ENCODE data around the gene RPS6KB2. TPM values are rescaled to one million over a fixed set of nuclear protein-coding genes. Genes with fewer than 3 reads are reported as not detected.

Gene RPS6KB2
- total RNA-seq = 66.0 TPM
- polyA plus RNA-seq = 10 to 100 TPM; 44.4 to 61.5 (median 50.3) TPM

DNA sequence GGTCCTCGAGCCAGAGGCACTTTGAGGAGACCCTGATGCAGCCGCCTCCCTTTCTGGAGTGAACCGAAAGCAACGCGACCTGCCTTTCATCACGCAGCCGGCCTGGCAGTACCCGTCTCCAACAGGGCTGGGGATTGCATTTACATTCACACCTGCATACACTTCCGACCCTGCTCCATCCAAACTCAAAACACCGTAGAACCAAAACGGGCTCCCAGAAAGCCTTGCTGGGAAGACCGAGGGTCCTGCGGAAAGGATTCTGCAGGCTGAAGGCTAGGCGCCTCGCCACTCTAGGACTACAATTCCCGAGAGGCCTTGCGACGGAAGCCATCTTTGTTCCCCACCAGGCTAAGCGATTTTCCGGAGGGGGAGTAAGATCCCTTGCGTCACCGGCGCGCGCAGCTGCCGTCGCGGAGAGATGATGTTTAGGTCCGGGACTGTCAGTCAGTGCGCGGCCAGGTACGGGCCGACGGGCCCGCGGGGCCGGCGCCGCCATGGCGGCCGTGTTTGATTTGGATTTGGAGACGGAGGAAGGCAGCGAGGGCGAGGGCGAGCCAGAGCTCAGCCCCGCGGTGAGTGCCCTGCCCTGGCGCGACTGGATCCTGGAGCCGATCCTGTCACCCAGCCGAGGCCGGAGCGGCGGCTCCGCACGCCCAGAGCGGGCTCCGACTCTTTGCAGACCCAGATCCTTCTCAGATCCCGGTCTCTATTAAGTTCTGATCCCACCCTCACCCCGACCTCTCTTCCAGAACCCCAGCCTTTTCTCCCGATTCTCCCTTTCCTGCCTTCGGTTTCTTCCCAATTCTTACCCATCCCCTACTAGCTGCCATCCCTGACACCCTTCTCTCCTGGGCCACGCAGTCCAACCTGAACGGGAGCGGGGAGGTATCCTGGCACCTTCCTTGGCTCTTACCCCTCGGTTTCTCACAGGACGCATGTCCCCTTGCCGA lies at the start of gene RPS6KB2:
Gene RPS6KB2, plus strand, starts transcription at position 443 of the 950 bp plus-strand sequence. Its CDS starts 52 bp downstream, at position 495.
- ATAC-seq (ENCODE audit: low read depth in 2 of 2) = peak; percentile 87 to 89
- Mint-ChIP-seq H3K9me3 (no peaks in the 10 kb centered on the region), H3K36me3 (peaks cover 5% of the 10 kb centered on the region), H3K27me3 (peaks cover 6% of the 10 kb centered on the region), H3K4me1 (peaks cover 5 to 75% (median 24%) of the 10 kb centered on the region in 4 donors), H3K27ac (peak within 1 kb of the TSS; percentile 95 to 97 (median 97)), H3K4me3 (peak within 1 kb of the TSS; percentile 95 to 99 (median 98))
- no peaks in the 10 kb centered on the region for H3K9me3 ChIP-seq (ENCODE audit: control insufficient read depth in 2 of 2, low read length in 2 of 2)
- H3K27ac ChIP-seq (ENCODE audit: insufficient read depth, low read length, poor library complexity, severe bottlenecking) = peak within 1 kb of the TSS; percentile 89
- peaks cover 14% of the 10 kb centered on the region for H3K36me3 ChIP-seq (ENCODE audit: control insufficient read depth, insufficient read depth, low read length)
- no peaks in the 10 kb centered on the region for H3K27me3 ChIP-seq (ENCODE audit: control insufficient read depth, insufficient read depth, low read length)
- peak within 1 kb of the TSS; percentile 97 for H3K4me3 ChIP-seq (ENCODE audit: low read depth, low read length)
- peak; percentile 98 to 99 (median 99) for DNase-seq
- H3K4me1 ChIP-seq (ENCODE audit: control insufficient read depth, insufficient read depth, low read length, poor library complexity, severe bottlenecking) = peaks cover 41% of the 10 kb centered on the region

DNA sequence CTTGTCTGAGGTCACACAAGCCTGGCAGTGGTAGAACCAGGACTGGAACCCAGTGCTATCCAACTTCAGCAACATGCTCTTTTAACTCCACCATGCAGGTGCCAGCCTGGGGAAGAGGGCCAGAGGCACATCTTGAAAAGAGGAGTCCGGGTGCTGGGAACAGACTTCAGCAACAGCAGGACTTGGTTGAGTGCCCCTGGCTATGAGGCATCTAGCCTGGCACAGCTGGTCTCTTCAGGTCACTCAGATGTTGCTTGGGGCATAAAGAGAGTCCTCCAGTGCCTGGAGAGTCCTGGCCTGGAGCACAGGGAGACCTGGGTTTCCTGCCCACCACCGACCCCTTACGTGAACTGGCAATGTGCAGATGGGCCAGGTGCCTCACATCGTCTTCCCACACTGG lies 49.8 kb upstream of the RPS6KB2 start:
- Histone ChIP-seq H3K27me3 (ENCODE audit: control insufficient read depth, insufficient read depth, low read length) (no peaks in the 10 kb centered on the region), H3K27ac (ENCODE audit: insufficient read depth, low read length, poor library complexity, severe bottlenecking) (no peak overlapping the region), H3K4me1 (ENCODE audit: control insufficient read depth, insufficient read depth, low read length, poor library complexity, severe bottlenecking) (peaks cover 18% of the 10 kb centered on the region), H3K4me3 (ENCODE audit: low read depth, low read length) (no peak overlapping the region), H3K36me3 (ENCODE audit: control insufficient read depth, insufficient read depth, low read length) (no peaks in the 10 kb centered on the region), H3K9me3 (ENCODE audit: control insufficient read depth in 2 of 2, low read length in 2 of 2) (no peaks in the 10 kb centered on the region)
- Mint-ChIP-seq H3K27ac (no peak overlapping the region), H3K36me3 (no peaks in the 10 kb centered on the region), H3K27me3 (peaks cover 35% of the 10 kb centered on the region), H3K4me3 (no peak overlapping the region), H3K4me1 (peaks cover 0 to 22% (median 12%) of the 10 kb centered on the region in 4 donors), H3K9me3 (peaks cover 0 to 2% (median 0%) of the 10 kb centered on the region in 7 donors)
- ATAC-seq (ENCODE audit: low read depth in 2 of 2) (no peak), DNase-seq (no peak)

- Mint-ChIP-seq H3K27me3 (peaks cover 30% of the 10 kb centered on the region), H3K4me1 (peaks cover 0 to 17% (median 6%) of the 10 kb centered on the region in 4 donors), H3K9me3 (peaks cover 0 to 2% (median 0%) of the 10 kb centered on the region in 7 donors), H3K36me3 (no peaks in the 10 kb centered on the region), H3K27ac (peak overlapping the region in 1 of 3 donors; percentile 38), H3K4me3 (no peak overlapping the region)
- no peaks in the 10 kb centered on the region for H3K36me3 ChIP-seq (ENCODE audit: control insufficient read depth, insufficient read depth, low read length)
- no peak overlapping the region for H3K4me3 ChIP-seq (ENCODE audit: low read depth, low read length)
- ATAC-seq (ENCODE audit: low read depth in 2 of 2) (no peak), DNase-seq (no peak)
- peaks cover 10% of the 10 kb centered on the region for H3K4me1 ChIP-seq (ENCODE audit: control insufficient read depth, insufficient read depth, low read length, poor library complexity, severe bottlenecking)
- H3K9me3 ChIP-seq (ENCODE audit: control insufficient read depth in 2 of 2, low read length in 2 of 2) = no peaks in the 10 kb centered on the region
- no peak overlapping the region for H3K27ac ChIP-seq (ENCODE audit: insufficient read depth, low read length, poor library complexity, severe bottlenecking)
- H3K27me3 ChIP-seq (ENCODE audit: control insufficient read depth, insufficient read depth, low read length) = no peaks in the 10 kb centered on the region
These were observed 48.9 kb upstream of the RPS6KB2 start for GRCh38 chr11:67379061-67380058.

GRCh38 chr11:67381244-67381972 lies 46.9 kb upstream of the RPS6KB2 start:
- H3K27me3 ChIP-seq (ENCODE audit: control insufficient read depth, insufficient read depth, low read length) = no peaks in the 10 kb centered on the region
- no peaks in the 10 kb centered on the region for H3K4me1 ChIP-seq (ENCODE audit: control insufficient read depth, insufficient read depth, low read length, poor library complexity, severe bottlenecking)
- no peak overlapping the region for H3K27ac ChIP-seq (ENCODE audit: insufficient read depth, low read length, poor library complexity, severe bottlenecking)
- no peak overlapping the region for H3K4me3 Mint-ChIP-seq
- no peaks in the 10 kb centered on the region for H3K36me3 Mint-ChIP-seq
- no peaks in the 10 kb centered on the region for H3K36me3 ChIP-seq (ENCODE audit: control insufficient read depth, insufficient read depth, low read length)
- H3K4me3 ChIP-seq (ENCODE audit: low read depth, low read length) = no peak overlapping the region
- no peak for ATAC-seq (ENCODE audit: low read depth in 2 of 2)
- peaks cover 27% of the 10 kb centered on the region for H3K27me3 Mint-ChIP-seq
- H3K9me3 Mint-ChIP-seq = no peaks in the 10 kb centered on the region
- H3K4me1 Mint-ChIP-seq = peaks cover 0 to 9% (median 4%) of the 10 kb centered on the region in 4 donors
- H3K27ac Mint-ChIP-seq = peak overlapping the region in 1 of 3 donors; percentile 17
- no peak for DNase-seq
- no peaks in the 10 kb centered on the region for H3K9me3 ChIP-seq (ENCODE audit: control insufficient read depth in 2 of 2, low read length in 2 of 2)

DNA sequence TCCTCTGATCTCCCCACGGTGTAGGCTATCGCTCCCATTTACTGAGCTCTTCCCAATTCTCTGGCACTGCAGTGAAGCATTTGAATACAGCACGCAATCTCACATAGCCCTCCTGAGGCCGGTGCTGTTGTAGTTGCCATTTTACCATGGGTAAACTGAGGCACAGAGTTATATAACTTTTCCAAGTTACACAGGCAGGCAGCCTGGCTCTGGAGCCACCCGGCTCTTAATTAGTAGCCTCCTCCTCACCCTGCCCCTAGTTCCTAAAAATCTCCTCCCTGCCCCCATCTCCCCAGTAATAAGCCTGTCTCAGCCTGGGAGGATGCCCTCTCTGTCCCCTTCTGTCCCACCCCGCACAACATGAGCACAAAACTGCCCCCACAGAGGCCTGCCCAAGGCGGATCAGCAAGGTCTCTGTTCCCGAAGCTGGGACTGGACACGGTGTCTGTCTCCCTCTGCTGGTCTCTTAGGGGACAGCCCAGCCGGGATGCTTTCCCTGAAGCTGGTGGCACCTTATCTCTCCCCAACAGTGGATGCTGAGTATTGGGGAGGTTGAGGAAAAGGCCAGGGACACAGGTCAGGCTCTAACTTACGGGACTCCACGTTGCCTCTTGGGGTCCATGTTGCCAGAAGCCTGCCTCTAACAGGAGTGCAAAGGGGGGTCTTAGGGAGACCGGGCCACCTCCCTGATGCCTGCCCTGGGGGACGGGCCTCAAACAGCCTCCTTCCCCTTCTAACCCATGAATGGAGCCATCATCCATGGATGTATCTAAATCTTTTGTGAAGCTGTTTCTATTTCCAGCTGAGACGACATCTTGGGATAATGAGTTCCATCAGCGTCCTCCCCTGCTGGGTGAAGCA lies 45.8 kb upstream of the RPS6KB2 start:
- Mint-ChIP-seq H3K27me3 (peaks cover 23% of the 10 kb centered on the region), H3K4me3 (peak overlapping the region in 1 of 4 donors; percentile 23), H3K9me3 (no peaks in the 10 kb centered on the region), H3K36me3 (no peaks in the 10 kb centered on the region), H3K27ac (peak overlapping the region; percentile 34 to 66 (median 59)), H3K4me1 (peaks cover 0 to 10% (median 4%) of the 10 kb centered on the region in 4 donors)
- no peak overlapping the region for H3K4me3 ChIP-seq (ENCODE audit: low read depth, low read length)
- no peaks in the 10 kb centered on the region for H3K27me3 ChIP-seq (ENCODE audit: control insufficient read depth, insufficient read depth, low read length)
- ATAC-seq (ENCODE audit: low read depth in 2 of 2) = peak; percentile 82 to 90
- no peak overlapping the region for H3K27ac ChIP-seq (ENCODE audit: insufficient read depth, low read length, poor library complexity, severe bottlenecking)
- H3K36me3 ChIP-seq (ENCODE audit: control insufficient read depth, insufficient read depth, low read length) = no peaks in the 10 kb centered on the region
- no peaks in the 10 kb centered on the region for H3K9me3 ChIP-seq (ENCODE audit: control insufficient read depth in 2 of 2, low read length in 2 of 2)
- peak; percentile 74 to 83 (median 83) for DNase-seq
- H3K4me1 ChIP-seq (ENCODE audit: control insufficient read depth, insufficient read depth, low read length, poor library complexity, severe bottlenecking) = no peaks in the 10 kb centered on the region

DNA sequence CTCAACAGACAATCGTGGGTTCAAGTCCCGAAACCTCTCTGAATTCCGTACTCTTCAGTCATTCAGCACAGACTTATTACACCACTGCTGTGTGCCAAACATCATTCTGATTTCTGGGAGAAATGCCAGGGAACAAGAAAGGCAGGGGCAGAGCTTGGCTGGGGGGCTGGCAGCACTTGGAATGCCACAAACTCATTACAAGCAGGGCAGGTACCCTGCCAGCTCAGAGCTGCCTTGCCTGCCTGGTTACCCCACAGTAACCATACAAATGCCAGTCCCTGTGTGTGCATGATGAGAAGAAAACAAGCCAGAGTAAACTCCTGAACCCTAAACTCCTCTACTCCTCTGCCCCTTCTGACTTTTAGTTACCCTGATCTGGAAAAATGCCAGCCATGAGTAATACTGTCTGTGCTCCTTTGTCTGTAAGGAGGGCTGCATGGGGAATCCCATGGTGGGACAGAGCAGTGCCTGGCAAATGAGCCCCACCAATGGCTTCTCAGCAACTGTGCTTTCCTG lies 43.4 kb upstream of the RPS6KB2 start:
- no peak for DNase-seq
- H3K4me1 Mint-ChIP-seq = peaks cover 0 to 22% (median 11%) of the 10 kb centered on the region in 4 donors
- H3K4me3 Mint-ChIP-seq = no peak overlapping the region
- H3K27ac ChIP-seq (ENCODE audit: insufficient read depth, low read length, poor library complexity, severe bottlenecking) = no peak overlapping the region
- H3K36me3 ChIP-seq (ENCODE audit: control insufficient read depth, insufficient read depth, low read length) = no peaks in the 10 kb centered on the region
- ATAC-seq (ENCODE audit: low read depth in 2 of 2) = no peak
- H3K4me3 ChIP-seq (ENCODE audit: low read depth, low read length) = no peak overlapping the region
- H3K4me1 ChIP-seq (ENCODE audit: control insufficient read depth, insufficient read depth, low read length, poor library complexity, severe bottlenecking) = no peaks in the 10 kb centered on the region
- no peaks in the 10 kb centered on the region for H3K9me3 ChIP-seq (ENCODE audit: control insufficient read depth in 2 of 2, low read length in 2 of 2)
- H3K36me3 Mint-ChIP-seq = peaks cover 3% of the 10 kb centered on the region
- no peak overlapping the region for H3K27ac Mint-ChIP-seq
- H3K27me3 ChIP-seq (ENCODE audit: control insufficient read depth, insufficient read depth, low read length) = no peaks in the 10 kb centered on the region
- peaks cover 18% of the 10 kb centered on the region for H3K27me3 Mint-ChIP-seq
- no peaks in the 10 kb centered on the region for H3K9me3 Mint-ChIP-seq

Measured in CD4-positive, CD25-positive, alpha-beta regulatory T cell (primary cell).